Breast epithelium (tissue), 3 donors: ENCODE results near the gene BRAT1.

Experiments used
- CTCF ChIP-seq, 3 donors: fragments of 450-650 bp; IDR thresholded peaks; one replicate each; pipeline ENCODE4 v1.5.1; 2016 to 2017; ENCODE audit warnings: antibody characterized with exemption in 3 of 3, mild to moderate bottlenecking in 3 of 3, moderate library complexity in 3 of 3
- POLR2A ChIP-seq: fragments of 450-650 bp; IDR thresholded peaks from one replicate; pipeline ENCODE4 v1.6.1; 2016; ENCODE audit warnings: antibody characterized with exemption, mild to moderate bottlenecking, moderate library complexity

- TF ChIP-seq POLR2A (no peak), CTCF (IDR thresholded peaks at IDR 0.05) (no peak)
These were observed 34.5 kb downstream of the BRAT1 start for GRCh38 chr7:2520761-2521290.
